HepG2 (cell line): ENCODE measurements around the gene TSC1. TPM values are rescaled to one million over a fixed set of nuclear protein-coding genes. Genes with fewer than 3 reads are reported as not detected.

Experiments
- ATAC-seq: fragments of 200-7000 bp; cut with Tn5 transposase; 3 replicates; pipeline ENCODE4 v1.9.1; 2020; ENCODE audit warnings: mild to moderate bottlenecking, moderate library complexity
- BruUV-seq: library from RNA; stranded (reverse); fragments of 400-500 nt; replicated peaks from 2 replicates; lab custom pipeline; 2021; lab: Mats Ljungman, UMichigan
- CTCF ChIA-PET: fragments of 300-600 bp; formaldehyde crosslinking; extraction: SDS; loops from one replicate; lab custom pipeline; 2021; ENCODE audit warnings: low total read pairs, inconsistent platforms, low intra/inter-chr PET ratio; lab: Yijun Ruan, JAX
- POLR2A ChIA-PET: fragments of 350-600 bp; sonication (Branson Sonifier 250); formaldehyde crosslinking; loops from one replicate; lab custom pipeline; 2020; ENCODE audit warnings: antibody characterized with exemption, inconsistent platforms; lab: Yijun Ruan, JAX
- DNase-seq: peaks from one replicate; pipeline ENCODE4 v3.0.0-alpha.2; 2015; ENCODE audit warnings: low spot score
- FAIRE-seq: peaks from 3 replicates; lab custom pipeline; 2011; peaks lifted over from hg19 to GRCh38; lab: Jason Lieb, UNC
- H2AFZ ChIP-seq: one replicate; pipeline ENCODE4 v1.6.1; 2011; ENCODE audit warnings: low read length, inconsistent platforms
- H3K27ac ChIP-seq: fragments of 300-600 bp; 3 replicates; pipeline ENCODE4 v1.8.0; 2011; ENCODE audit warnings: mixed run types, mild to moderate bottlenecking, mixed read lengths, low read length, inconsistent platforms; ENCODE audit not compliant: insufficient read depth; ENCODE audit errors: extremely low read length
- H3K27me3 ChIP-seq, 2 experiments: fragments of 200-600 bp in 1 of 2; 2 replicates in 1 of 2; 3 replicates in 1 of 2; pipeline versions ENCODE4 v1.6.0 to v1.8.0; 2011; ENCODE audit warnings: low read length in 2 of 2, mild to moderate bottlenecking in 2 of 2, moderate library complexity in 2 of 2, inconsistent platforms in 1 of 2; ENCODE audit not compliant: insufficient read depth in 2 of 2, control insufficient read depth in 1 of 2
- H3K36me3 ChIP-seq, 2 experiments: fragments of 200-600 bp in 1 of 2; replicated peaks in 1 of 2; 2 replicates in 1 of 2; 3 replicates in 1 of 2; pipeline versions ENCODE4 v1.5.1 to v1.8.0; 2011; ENCODE audit warnings: low read length in 2 of 2, inconsistent platforms in 1 of 2; ENCODE audit not compliant: insufficient read depth in 2 of 2, control insufficient read depth in 1 of 2
- H3K4me1 ChIP-seq: 2 replicates; pipeline ENCODE4 v1.5.1; 2012; ENCODE audit warnings: low read length, inconsistent platforms; ENCODE audit not compliant: insufficient read depth
- H3K4me2 ChIP-seq: 2 replicates; pipeline ENCODE4 v1.6.0; 2011; ENCODE audit warnings: low read depth, low read length, inconsistent platforms
- H3K4me3 ChIP-seq, 3 experiments: fragments of 200-600 bp in 1 of 3; sonication (generic), shearing (Covaris generic) in 1 of 3; replicated peaks in 1 of 3; 2 replicates each; pipeline ENCODE4 v1.5.1; 2011 to 2016; ENCODE audit warnings: low read length in 3 of 3, inconsistent platforms in 2 of 3, low read depth in 2 of 3, mild to moderate bottlenecking in 2 of 3, control low read depth in 1 of 3, mixed read lengths in 1 of 3; ENCODE audit not compliant: insufficient read depth in 1 of 3
- H3K79me2 ChIP-seq: one replicate; pipeline ENCODE4 v1.6.1; 2011; ENCODE audit warnings: low read length, inconsistent platforms; ENCODE audit not compliant: insufficient read depth
- H3K9ac ChIP-seq: 2 replicates; pipeline ENCODE4 v1.6.0; 2011; ENCODE audit warnings: mild to moderate bottlenecking, low read depth, low read length, inconsistent platforms; ENCODE audit not compliant: insufficient read depth
- H3K9me3 ChIP-seq: 2 replicates; pipeline ENCODE4 v1.5.1; 2012; ENCODE audit warnings: mild to moderate bottlenecking, low read length
- H4K20me1 ChIP-seq: 2 replicates; pipeline ENCODE4 v1.6.0; 2011; ENCODE audit warnings: inconsistent platforms, mild to moderate bottlenecking, low read length, moderate library complexity; ENCODE audit not compliant: insufficient read depth
- HDAC2 ChIP-seq: sonication (generic); formaldehyde crosslinking; IDR thresholded peaks from 2 replicates; pipeline ENCODE4 v1.4.0; 2020; ENCODE audit warnings: missing genetic modification reagents
- STAT5B ChIP-seq: sonication (generic); formaldehyde crosslinking; IDR thresholded peaks from 2 replicates; pipeline ENCODE4 v1.4.0; 2020; ENCODE audit warnings: missing genetic modification reagents
- SUZ12 ChIP-seq: fragments of 150-350 bp; IDR thresholded peaks from 2 replicates; pipeline ENCODE4 v1.6.1; 2014; ENCODE audit warnings: low read depth, low read length
- ZNF121 ChIP-seq: sonication (generic); formaldehyde crosslinking; IDR thresholded peaks from 2 replicates; pipeline ENCODE4 v1.5.0; 2020; ENCODE audit warnings: mild to moderate bottlenecking, missing genetic modification reagents
- ZNF556 ChIP-seq: sonication (generic); formaldehyde crosslinking; IDR thresholded peaks from 2 replicates; pipeline ENCODE4 v1.4.0; 2020; ENCODE audit warnings: mild to moderate bottlenecking, missing genetic modification reagents, borderline replicate concordance
- ZNF687 ChIP-seq: sonication (generic); formaldehyde crosslinking; IDR thresholded peaks from 2 replicates; pipeline ENCODE4 v1.5.1; 2020; ENCODE audit warnings: mild to moderate bottlenecking, missing genetic modification reagents, moderate library complexity
- ZSCAN12 ChIP-seq: sonication (generic); formaldehyde crosslinking; IDR thresholded peaks from 2 replicates; pipeline ENCODE4 v1.9.0; 2021; ENCODE audit warnings: mild to moderate bottlenecking, missing genetic modification reagents
- WGBS: methylation state at CpG from one replicate; pipeline ENCODE4 v1.1.6; 2017; ENCODE audit warnings: low lambda C conversion rate; 5-methylcytosine and 5-hydroxymethylcytosine counted together
- in situ Hi-C: cut with HindIII; loops from 2 replicates; pipeline ENCODE4 v1.10.0; 2017; ENCODE audit warnings: low pct_unique_long_range_greater_than_20kb; ENCODE audit not compliant: extremely low pct_ligation_motif_present
- intact Hi-C: fragments of 100-400 bp; cut with micrococcal nuclease; formaldehyde crosslinking; loops from one replicate; pipeline ENCODE4 v1.10.0; 2022; ENCODE audit not compliant: unreplicated experiment
- polyA plus RNA-seq, 8 experiments: library from polyadenylated mRNA; depleted of rRNA in 3 of 8; stranded (reverse) in 7 of 8; unstranded in 1 of 8; fragments of >200 nt; fragmentation: Illumina TruSeq in 4 of 8; extraction: Trizol in 4 of 8; gene quantifications; 2 replicates each; pipeline versions ENCODE4 v1.2.1 to v1.2.3, GENCODE V29; 2011 to 2016; ENCODE audit warnings: low read depth in 4 of 8, missing spikeins in 1 of 8, mixed read lengths in 1 of 8; ENCODE audit not compliant: insufficient read depth in 1 of 8
- total RNA-seq, 5 experiments: library from RNA; depleted of rRNA; stranded (reverse); fragments of >200 nt; fragmentation: Illumina TruSeq; extraction: Trizol; gene quantifications; 2 replicates each; pipeline ENCODE4 v1.2.3, GENCODE V29; 2016; ENCODE audit warnings: low read depth in 1 of 5

The TSC1 gene
- total and polyA plus RNA-seq, 2 of the 13 experiments (the other 11 are each of a cell fraction or from before 2014, with no cell fraction given): 31.6 to 66.1 TPM

- BruUV-seq: no TSS peak
- in situ Hi-C loops: no loop called here
Measured at GRCh38 chr9:132949709-132950108, 5.3 kb upstream of the TSC1 start.

GRCh38 chr9:132948482-132949050 lies 4.2 kb upstream of the TSC1 start:
- ChIA-PET POLR2A (interaction anchor here (0.6 to 1.7 kb wide), 2 partner anchors 34 to 82 kb away, joined by 3 to 6 read pairs; partner anchors contain the start of gene GTF3C5), CTCF (no interaction called here)
- ATAC-seq (no peak; the same call in 2 of the 3 replicates), DNase-seq (no peak), FAIRE-seq (no peak)
- WGBS: 52% methylated on average over 18 of the region's 18 CpGs
- in situ Hi-C loops (no loop called here), intact Hi-C loops (no loop called here)
- Histone ChIP-seq H3K79me2 (peaks cover 9% of the 10 kb centered on the region), H2AFZ (no peak overlapping the region), H3K4me1 (peaks cover 34% of the 10 kb centered on the region), H3K4me2 (no peak overlapping the region), H3K9ac (no peak overlapping the region)
- BruUV-seq: no TSS peak
- TF ChIP-seq ZNF556 (CRISPR knock-in tag) (no peak), ZNF687 (CRISPR knock-in tag) (peak; percentile 29; the same call in 1 of the 2 replicates)
- TF ChIP-seq, all 625 proteins: peak for 1
- Histone ChIP-seq H3K27me3 (peaks cover 0 to 4% of the 10 kb centered on the region in 2 experiments; a peak in 2 of 5 replicates), H3K36me3 (no peaks in the 10 kb centered on the region), H3K27ac (no peak overlapping the region), H4K20me1 (no peaks in the 10 kb centered on the region), H3K4me3 (no peak overlapping the region), H3K9me3 (no peaks in the 10 kb centered on the region)

More at GRCh38 chr9:132949709-132950108, 5.3 kb upstream of the TSC1 start:
- CTCF ChIA-PET: no interaction called here
- ATAC-seq (no peak), DNase-seq (no peak), FAIRE-seq (no peak)
- H3K4me1 ChIP-seq: peaks cover 34% of the 10 kb centered on the region
- TF ChIP-seq HDAC2 (no peak), STAT5B (CRISPR knock-in tag) (no peak), ZSCAN12 (CRISPR knock-in tag) (no peak), SUZ12 (no peak), ZNF121 (peak; percentile 64; the same call in 1 of the 2 replicates)
- peaks cover 0 to 4% of the 10 kb centered on the region in 2 experiments; a peak in 1 of 5 replicates for H3K27me3 ChIP-seq
- POLR2A ChIA-PET: interaction anchor here (1.0 kb wide), 1 partner anchor 81 kb away, joined by 5 read pairs; the partner anchor contains the start of gene GTF3C5
- H3K27ac ChIP-seq: no peak overlapping the region
- H3K4me2 ChIP-seq: no peak overlapping the region; the same call in 1 of the 2 replicates
- H3K9me3 ChIP-seq: 0 out of 2 replicates have a peak, but pooled peaks cover 1% of the 10 kb centered on the region
- 48% methylated on average over 2 of the region's 4 CpGs for WGBS
- no peak overlapping the region for H3K4me3 ChIP-seq
- H3K9ac ChIP-seq: no peak overlapping the region
- no peaks in the 10 kb centered on the region for H3K79me2 ChIP-seq
- H2AFZ ChIP-seq: no peak overlapping the region
- no peaks in the 10 kb centered on the region for H3K36me3 ChIP-seq
- intact Hi-C loops: no loop called here
- no peaks in the 10 kb centered on the region for H4K20me1 ChIP-seq
